Thyroid gland (tissue), 4 donors: Measurements from ENCODE around the gene TBR1. TPM values are rescaled to one million over a fixed set of nuclear protein-coding genes. Genes with fewer than 3 reads are reported as not detected.

ENCODE experiments used
- DNase-seq, 2 donors: peaks; one replicate each; pipeline ENCODE4 v3.0.0-alpha.2; 2019
- H3K27ac ChIP-seq, 3 donors: fragments of 200-600 bp; sonication (generic); 1 replicate in 2 of 3; 2 replicates in 1 of 3; pipeline ENCODE4 v1.5.1; 2016 to 2019; ENCODE audit warnings: mild to moderate bottlenecking in 1 of 3, moderate library complexity in 1 of 3
- H3K27me3 ChIP-seq: fragments of 200-600 bp; sonication (generic); one replicate; pipeline ENCODE4 v1.5.1; 2019
- H3K36me3 ChIP-seq, 2 donors: fragments of 200-600 bp; sonication (generic); one replicate each; pipeline ENCODE4 v1.5.1; 2016 to 2019
- H3K4me1 ChIP-seq, 2 donors: fragments of 200-600 bp; sonication (generic); one replicate each; pipeline ENCODE4 v1.5.1; 2017 to 2019
- H3K4me3 ChIP-seq, 3 donors: fragments of 200-600 bp; sonication (generic); replicated peaks in 1 of 3; 1 replicate in 2 of 3; 2 replicates in 1 of 3; pipeline ENCODE4 v1.5.1; 2016; ENCODE audit warnings: mild to moderate bottlenecking in 1 of 3
- H3K9me3 ChIP-seq: fragments of 200-600 bp; sonication (generic); one replicate; pipeline ENCODE4 v1.5.1; 2017
- CTCF ChIP-seq, 6 experiments: fragments of 200-600 bp in 3 of 6; fragments of 450-650 bp in 3 of 6; sonication (generic) in 3 of 6; IDR thresholded peaks; one replicate each; pipeline ENCODE4 v1.5.1; 2016 to 2019; ENCODE audit warnings: antibody characterized with exemption in 6 of 6, mild to moderate bottlenecking in 2 of 6, inconsistent platforms in 1 of 6, moderate library complexity in 1 of 6
- POLR2A ChIP-seq, 2 donors: fragments of 450-650 bp; IDR thresholded peaks; one replicate each; pipeline ENCODE4 v1.6.1; 2017; ENCODE audit warnings: antibody characterized with exemption in 2 of 2, mild to moderate bottlenecking in 2 of 2, moderate library complexity in 1 of 2
- WGBS, 2 donors: methylation state at CpG; one replicate each; pipeline ENCODE4 v1.1.5; 2017; 5-methylcytosine and 5-hydroxymethylcytosine counted together
- intact Hi-C: fragments of 100-400 bp; cut with DNase I; formaldehyde crosslinking; loops from one replicate; pipeline ENCODE4 v1.15.1; 2023
- total RNA-seq, 4 donors: library from RNA; depleted of rRNA; stranded (reverse); fragments of >200 nt; gene quantifications; one replicate each; pipeline ENCODE4 v1.2.3, GENCODE V29; 2016

TBR1 gene
- total RNA-seq, 4 donors from 2014 or later, result 0.11 TPM; not detected in 3

DNA sequence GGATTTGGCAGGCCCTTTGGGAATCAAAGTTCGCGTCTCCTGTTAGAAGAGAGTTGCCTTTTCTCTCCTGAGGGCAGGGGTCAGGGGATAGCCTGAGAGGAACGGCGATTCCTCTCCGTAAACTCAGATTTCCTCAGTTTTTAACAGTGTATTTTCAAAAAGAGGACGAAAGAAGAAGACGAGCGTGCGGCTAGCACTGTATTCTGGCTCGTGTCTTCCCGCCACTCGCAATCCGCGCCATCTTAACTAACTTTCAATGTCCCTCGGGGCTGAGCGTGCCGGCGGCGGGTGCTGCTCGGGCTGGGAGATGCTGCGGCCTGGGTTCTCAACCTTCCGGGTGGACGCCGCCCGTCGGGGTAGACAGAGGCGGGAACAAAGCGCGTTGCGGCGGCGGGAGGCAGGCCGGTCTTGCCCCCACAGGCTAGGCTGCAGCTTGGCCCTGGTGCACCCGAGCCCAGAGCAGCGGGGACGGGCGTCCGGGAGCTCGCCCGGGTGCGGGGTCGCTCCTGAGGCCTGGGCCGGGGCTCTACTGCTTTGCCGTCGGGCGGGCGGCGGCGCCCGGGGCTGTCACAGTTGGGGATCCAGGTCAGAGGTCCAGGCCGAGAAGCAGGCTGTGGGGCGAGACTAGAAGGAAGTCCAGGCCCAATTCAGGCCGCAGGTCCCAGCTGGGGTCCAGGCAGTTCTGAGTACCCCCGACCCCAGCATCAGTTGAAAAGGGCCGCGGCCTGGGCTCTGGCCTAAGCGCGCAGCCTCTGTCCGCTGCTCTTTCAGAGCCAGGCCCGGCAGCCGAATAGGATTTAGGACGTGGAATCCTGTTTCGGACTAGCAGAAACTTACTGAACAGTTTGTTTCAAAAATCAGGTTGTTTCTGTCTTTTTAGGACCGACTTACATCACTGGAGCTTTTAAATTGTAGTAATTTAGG lies 11.8 kb downstream of the TBR1 start:
- TF ChIP-seq CTCF (IDR thresholded peaks at IDR 0.05), result no peak
- TF ChIP-seq POLR2A (IDR thresholded peaks at IDR 0.05), result no peak
- Histone ChIP-seq H3K4me3 (no peak overlapping the region), H3K27me3 (peaks cover 55% of the 10 kb centered on the region), H3K27ac (no peak overlapping the region), H3K4me1 (peaks cover 4 to 18% of the 10 kb centered on the region in 2 donors), H3K36me3 (no peaks in the 10 kb centered on the region), H3K9me3 (no peaks in the 10 kb centered on the region)
- WGBS, 2 donors, result 28 to 39% methylated on average over 46 to 50 of the region's 64 CpGs
- DNase-seq, result no peak
- intact Hi-C loops, result loop anchor here (10.0 kb wide), 1 partner anchor 93 kb away; no protein-coding TSS in a partner anchor

DNA sequence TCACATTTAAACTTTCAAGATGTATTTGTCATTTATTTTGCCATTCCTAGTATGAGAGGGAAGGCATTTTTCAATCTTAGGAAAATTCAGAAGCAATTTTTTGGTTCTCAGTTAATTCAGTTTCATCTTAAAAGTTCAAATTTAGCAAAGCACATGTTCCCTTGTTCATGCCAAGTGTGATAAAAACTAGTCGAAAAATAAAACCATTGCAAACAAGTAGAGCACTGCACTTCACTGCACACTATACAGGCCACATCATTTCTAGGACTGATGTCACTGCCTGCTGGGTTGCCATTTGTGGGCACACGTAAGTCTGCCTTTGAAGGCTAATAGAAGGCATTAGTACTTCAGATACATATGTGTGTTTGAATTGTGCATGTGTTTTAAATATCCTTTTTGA lies 14.3 kb downstream of the TBR1 start:
- Histone ChIP-seq H3K36me3 (no peaks in the 10 kb centered on the region), H3K27me3 (peaks cover 34% of the 10 kb centered on the region), H3K4me1 (peaks cover 0 to 8% of the 10 kb centered on the region in 2 donors), H3K4me3 (no peak overlapping the region), H3K27ac (no peak overlapping the region), H3K9me3 (no peaks in the 10 kb centered on the region)
- intact Hi-C loops, result no loop called here
- WGBS, 2 donors, result 84% methylated on average over 2 of the region's 2 CpGs
- DNase-seq, result no peak
- TF ChIP-seq POLR2A (IDR thresholded peaks at IDR 0.05) (no peak), CTCF (IDR thresholded peaks at IDR 0.05) (no peak)

GRCh38 chr2:161432107-161432506 lies 16.0 kb downstream of the TBR1 start:
- intact Hi-C loops, result no loop called here
- H3K27me3 ChIP-seq, result peaks cover 17% of the 10 kb centered on the region
- H3K36me3 ChIP-seq, result no peaks in the 10 kb centered on the region
- no peak overlapping the region for H3K4me3 ChIP-seq
- no peaks in the 10 kb centered on the region for H3K9me3 ChIP-seq
- H3K4me1 ChIP-seq, result peaks cover 0 to 5% of the 10 kb centered on the region in 2 donors
- 85 to 88% methylated on average over 3 of the region's 3 CpGs for WGBS, 2 donors
- TF ChIP-seq CTCF (IDR thresholded peaks at IDR 0.05) (no peak), POLR2A (IDR thresholded peaks at IDR 0.05) (no peak)
- no peak overlapping the region for H3K27ac ChIP-seq
- no peak for DNase-seq

GRCh38 chr2:161434118-161434517 lies 18.0 kb downstream of the TBR1 start:
- Histone ChIP-seq H3K27ac (no peak overlapping the region), H3K4me1 (no peaks in the 10 kb centered on the region), H3K4me3 (no peak overlapping the region), H3K27me3 (no peaks in the 10 kb centered on the region), H3K9me3 (no peaks in the 10 kb centered on the region), H3K36me3 (no peaks in the 10 kb centered on the region)
- DNase-seq, result no peak
- intact Hi-C loops, result no loop called here
- TF ChIP-seq POLR2A (IDR thresholded peaks at IDR 0.05), result no peak
- TF ChIP-seq CTCF (IDR thresholded peaks at IDR 0.05), result no peak
- WGBS, 2 donors, result 34 to 40% methylated on average over 1 of the region's 1 CpG

- Histone ChIP-seq H3K4me1 (no peaks in the 10 kb centered on the region), H3K4me3 (no peak overlapping the region), H3K27ac (no peak overlapping the region), H3K27me3 (no peaks in the 10 kb centered on the region), H3K36me3 (no peaks in the 10 kb centered on the region), H3K9me3 (no peaks in the 10 kb centered on the region)
- TF ChIP-seq CTCF (IDR thresholded peaks at IDR 0.05), result no peak
- no peak for TF ChIP-seq POLR2A (IDR thresholded peaks at IDR 0.05)
- 88 to 89% methylated on average over 3 of the region's 3 CpGs for WGBS, 2 donors
- intact Hi-C loops, result no loop called here
- no peak for DNase-seq
Observed at GRCh38 chr2:161436411-161436810, 20.3 kb downstream of the TBR1 start.
